Endothelial cell (in vitro differentiated cells): ENCODE measurements around the gene SLC1A7. TPM values are rescaled to one million over a fixed set of nuclear protein-coding genes. Genes with fewer than 3 reads are reported as not detected.

ENCODE experiments used
- DNase-seq: peaks from one replicate; pipeline ENCODE4 v3.0.0; 2021; ENCODE audit warnings: low spot score
- H3K27ac Mint-ChIP-seq: one replicate; pipeline ENCODE4 v1.8.0; 2021; ENCODE audit warnings: mixed read lengths, inconsistent platforms; ENCODE audit not compliant: unreplicated experiment
- H3K27me3 Mint-ChIP-seq: one replicate; pipeline ENCODE4 v1.8.0; 2021; ENCODE audit warnings: mild to moderate bottlenecking, moderate library complexity, mixed read lengths, inconsistent platforms; ENCODE audit not compliant: unreplicated experiment
- H3K36me3 Mint-ChIP-seq: one replicate; pipeline ENCODE4 v1.8.0; 2021; ENCODE audit warnings: mild to moderate bottlenecking, low read depth, mixed read lengths, inconsistent platforms; ENCODE audit not compliant: unreplicated experiment
- H3K4me1 Mint-ChIP-seq: one replicate; pipeline ENCODE4 v1.8.0; 2021; ENCODE audit warnings: mild to moderate bottlenecking, mixed read lengths, inconsistent platforms; ENCODE audit not compliant: unreplicated experiment
- H3K4me3 Mint-ChIP-seq: one replicate; pipeline ENCODE4 v1.8.0; 2021; ENCODE audit warnings: mild to moderate bottlenecking, mixed read lengths, inconsistent platforms; ENCODE audit not compliant: unreplicated experiment
- H3K9me3 Mint-ChIP-seq: one replicate; pipeline ENCODE4 v1.8.0; 2021; ENCODE audit warnings: mixed read lengths, inconsistent platforms; ENCODE audit not compliant: unreplicated experiment
- CTCF ChIP-seq: fragments of 200-600 bp; sonication (generic); IDR thresholded peaks from one replicate; pipeline ENCODE4 v1.5.0; 2021; ENCODE audit warnings: antibody characterized with exemption; ENCODE audit not compliant: unreplicated experiment
- total RNA-seq: library from RNA; stranded (reverse); fragmentation: NEBNext Ultra II Directional; extraction: Animal tissue kit (Norgen Biotek cat#: 25700); gene quantifications from one replicate; pipeline ENCODE4 v1.2.1, GENCODE V29; 2021; ENCODE audit not compliant: unreplicated experiment

SLC1A7 gene
- total RNA-seq, 1 donor from 2014 or later = not detected

GRCh38 chr1:53088616-53089300 is 53.7 kb downstream of the SLC1A7 start:
- no peaks in the 10 kb centered on the region for H3K4me1 Mint-ChIP-seq
- peaks cover 1% of the 10 kb centered on the region for H3K27me3 Mint-ChIP-seq
- H3K27ac Mint-ChIP-seq = no peak overlapping the region
- no peak for DNase-seq
- no peak for TF ChIP-seq CTCF
- no peaks in the 10 kb centered on the region for H3K9me3 Mint-ChIP-seq
- no peaks in the 10 kb centered on the region for H3K36me3 Mint-ChIP-seq
- H3K4me3 Mint-ChIP-seq = no peak overlapping the region

GRCh38 chr1:53087332-53088285 is 54.8 kb downstream of the SLC1A7 start:
- peak; percentile 48 for DNase-seq
- Mint-ChIP-seq H3K36me3 (no peaks in the 10 kb centered on the region), H3K9me3 (no peaks in the 10 kb centered on the region), H3K4me1 (peaks cover 9% of the 10 kb centered on the region), H3K27ac (no peak overlapping the region), H3K4me3 (no peak overlapping the region), H3K27me3 (peaks cover 3% of the 10 kb centered on the region)
- no peak for TF ChIP-seq CTCF

DNA sequence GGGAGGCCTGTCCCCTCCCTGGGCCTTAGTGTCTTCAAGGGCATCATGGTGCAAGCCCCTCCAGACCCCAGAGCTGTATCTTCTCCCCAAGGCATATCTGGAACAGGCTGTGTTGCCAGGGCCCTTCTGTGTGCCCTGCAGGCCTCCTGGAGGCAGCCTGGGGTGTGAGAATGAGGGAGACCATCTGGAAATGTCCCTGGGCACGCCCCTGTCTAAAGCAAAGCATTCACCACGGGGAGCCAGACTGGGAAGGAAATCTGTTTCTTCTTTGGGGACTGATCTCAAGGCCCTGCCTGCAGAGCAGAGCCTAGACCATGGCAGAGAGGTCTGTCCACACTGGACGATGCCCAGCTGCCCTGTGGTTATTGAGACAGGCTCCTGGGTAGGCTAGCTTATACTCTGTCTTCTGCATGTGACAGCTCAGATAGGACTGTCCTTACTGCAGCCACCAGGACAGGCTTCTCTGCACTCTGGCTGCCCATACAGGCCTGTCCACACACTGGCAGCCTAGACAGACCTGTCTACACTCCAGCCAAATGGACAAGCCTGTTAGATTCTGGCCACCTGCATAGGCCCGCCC is 55.9 kb downstream of the SLC1A7 start:
- Mint-ChIP-seq H3K27me3 (peaks cover 3% of the 10 kb centered on the region), H3K4me3 (no peak overlapping the region), H3K36me3 (no peaks in the 10 kb centered on the region), H3K9me3 (no peaks in the 10 kb centered on the region), H3K27ac (no peak overlapping the region), H3K4me1 (peaks cover 17% of the 10 kb centered on the region)
- TF ChIP-seq CTCF = no peak
- DNase-seq = no peak

DNA sequence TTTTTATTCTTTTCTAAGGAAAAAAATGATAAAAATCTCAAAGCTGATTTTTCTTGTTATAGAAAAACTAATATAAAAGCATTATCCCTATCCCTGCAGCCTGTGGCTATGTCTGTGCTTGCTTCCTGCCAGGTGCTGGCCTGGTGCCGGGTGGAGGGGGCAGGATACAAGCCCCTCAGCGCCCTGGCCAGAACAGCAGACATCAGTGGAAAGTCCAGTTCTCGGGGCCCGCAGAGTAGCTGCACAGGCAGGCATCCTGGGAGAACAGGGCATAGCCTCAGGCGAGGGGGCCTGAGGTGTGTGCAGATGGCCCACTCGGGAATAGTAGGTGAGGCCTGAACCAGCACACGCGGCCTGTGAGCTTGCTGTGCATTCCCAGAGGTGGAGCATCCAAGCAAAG is 57.0 kb downstream of the SLC1A7 start:
- Mint-ChIP-seq H3K9me3 (no peaks in the 10 kb centered on the region), H3K4me3 (no peak overlapping the region), H3K36me3 (no peaks in the 10 kb centered on the region), H3K27ac (no peak overlapping the region), H3K4me1 (peaks cover 17% of the 10 kb centered on the region), H3K27me3 (peaks cover 3% of the 10 kb centered on the region)
- TF ChIP-seq CTCF = no peak
- DNase-seq = no peak
